CD4-positive, CD25-positive, alpha-beta regulatory T cell (primary cell): ENCODE measurements around the gene DUSP22. TPM values are rescaled to one million over a fixed set of nuclear protein-coding genes. Genes with fewer than 3 reads are reported as not detected.

Source experiments
- ATAC-seq, 2 donors: fragments of 150-1000 bp; cut with Tn5 transposase; one replicate each; pipeline ENCODE4 v1.10.0; 2021; ENCODE audit warnings: low read depth in 2 of 2, moderate number of reproducible peaks in 2 of 2, moderate library complexity in 1 of 2
- DNase-seq, 3 donors: peaks; one replicate each; pipeline versions ENCODE4 v3.0.0 to v3.0.0-alpha.2; 2012 to 2022; ENCODE audit warnings: mixed read lengths in 1 of 3
- H3K27ac ChIP-seq: one replicate; pipeline ENCODE4 v1.7.0; 2013; ENCODE audit warnings: mild to moderate bottlenecking, low read length; ENCODE audit not compliant: insufficient read depth, poor library complexity, severe bottlenecking
- H3K27me3 ChIP-seq: one replicate; pipeline ENCODE4 v1.7.0; 2013; ENCODE audit warnings: low read length; ENCODE audit not compliant: control insufficient read depth, insufficient read depth
- H3K36me3 ChIP-seq: one replicate; pipeline ENCODE4 v1.7.0; 2013; ENCODE audit warnings: mild to moderate bottlenecking, low read length, moderate library complexity; ENCODE audit not compliant: control insufficient read depth, insufficient read depth
- H3K4me1 ChIP-seq: 2 replicates; pipeline ENCODE4 v1.7.0; 2013; ENCODE audit warnings: mild to moderate bottlenecking, low read length; ENCODE audit not compliant: insufficient read depth, control insufficient read depth, poor library complexity, severe bottlenecking
- H3K4me3 ChIP-seq: one replicate; pipeline ENCODE4 v1.7.0; 2013; ENCODE audit warnings: low read depth, mild to moderate bottlenecking, low read length, moderate library complexity
- H3K9me3 ChIP-seq, 2 experiments: 1 replicate in 1 of 2; 2 replicates in 1 of 2; pipeline ENCODE4 v1.7.0; 2013; ENCODE audit warnings: low read length in 2 of 2, mild to moderate bottlenecking in 1 of 2, moderate library complexity in 1 of 2; ENCODE audit not compliant: control insufficient read depth in 2 of 2
- H3K27ac Mint-ChIP-seq, 3 donors: one replicate each; pipeline ENCODE4 v1.8.0; 2020 to 2022; ENCODE audit warnings: mild to moderate bottlenecking in 3 of 3, mixed read lengths in 3 of 3, moderate library complexity in 2 of 3
- H3K27me3 Mint-ChIP-seq: one replicate; pipeline ENCODE4 v1.8.0; 2022; ENCODE audit warnings: mild to moderate bottlenecking, mixed read lengths
- H3K36me3 Mint-ChIP-seq: one replicate; pipeline ENCODE4 v1.8.0; 2020; ENCODE audit warnings: mixed read lengths
- H3K4me1 Mint-ChIP-seq, 4 donors: one replicate each; pipeline ENCODE4 v1.8.0; 2020 to 2022; ENCODE audit warnings: mixed read lengths in 4 of 4, mild to moderate bottlenecking in 1 of 4
- H3K4me3 Mint-ChIP-seq, 4 donors: one replicate each; pipeline ENCODE4 v1.8.0; 2020 to 2022; ENCODE audit warnings: mild to moderate bottlenecking in 4 of 4, mixed read lengths in 4 of 4, moderate library complexity in 3 of 4
- H3K9me3 Mint-ChIP-seq, 7 donors: one replicate each; pipeline ENCODE4 v1.8.0; 2020 to 2022; ENCODE audit warnings: mixed read lengths in 7 of 7, mild to moderate bottlenecking in 3 of 7, moderate library complexity in 2 of 7
- polyA plus RNA-seq, 4 donors: library from polyadenylated mRNA; unstranded; fragments of 300-500 nt; fragmentation: Illumina TruSeq; gene quantifications; one replicate each; pipeline ENCODE4 v1.2.3, GENCODE V29; 2021
- total RNA-seq: library from RNA; stranded (reverse); gene quantifications from one replicate; pipeline ENCODE4 v1.2.3, GENCODE V29; 2022

The DUSP22 gene
- total and polyA plus RNA-seq, 5 donors from 2014 or later: 45.5 to 48.5 (median 46.6) TPM

- DNase-seq (no peak), ATAC-seq (no peak)
- Mint-ChIP-seq H3K27ac (peak overlapping the region in 2 of 3 donors; percentile 44 to 71), H3K4me1 (peaks cover 31 to 72% (median 49%) of the 10 kb centered on the region in 4 donors), H3K9me3 (peaks cover 0 to 2% (median 0%) of the 10 kb centered on the region in 7 donors), H3K4me3 (peak overlapping the region in 2 of 4 donors; percentile 9 to 52), H3K36me3 (no peaks in the 10 kb centered on the region), H3K27me3 (no peaks in the 10 kb centered on the region)
- H3K4me3 ChIP-seq: no peak overlapping the region
- H3K36me3 ChIP-seq: no peaks in the 10 kb centered on the region
- H3K4me1 ChIP-seq: peaks cover 26% of the 10 kb centered on the region
- no peak overlapping the region for H3K27ac ChIP-seq
- H3K27me3 ChIP-seq: no peaks in the 10 kb centered on the region
- no peaks in the 10 kb centered on the region for H3K9me3 ChIP-seq
Observed at GRCh38 chr6:254016-254415, 38.3 kb upstream of the DUSP22 start.

GRCh38 chr6:255041-255750 lies 37.1 kb upstream of the DUSP22 start:
- Mint-ChIP-seq H3K4me1 (peaks cover 40 to 82% (median 58%) of the 10 kb centered on the region in 4 donors), H3K36me3 (no peaks in the 10 kb centered on the region), H3K27me3 (peaks cover 4% of the 10 kb centered on the region), H3K27ac (peak overlapping the region in 2 of 3 donors; percentile 53 to 84), H3K9me3 (peaks cover 0 to 3% (median 0%) of the 10 kb centered on the region in 7 donors), H3K4me3 (peak overlapping the region in 2 of 4 donors; percentile 40 to 72)
- ATAC-seq (no peak), DNase-seq (no peak)
- Histone ChIP-seq H3K27me3 (no peaks in the 10 kb centered on the region), H3K9me3 (no peaks in the 10 kb centered on the region), H3K36me3 (no peaks in the 10 kb centered on the region), H3K27ac (no peak overlapping the region), H3K4me3 (peak overlapping the region; percentile 34), H3K4me1 (peaks cover 28% of the 10 kb centered on the region)

- Histone ChIP-seq H3K27ac (peak overlapping the region; percentile 56), H3K4me3 (peak overlapping the region; percentile 34), H3K27me3 (no peaks in the 10 kb centered on the region), H3K4me1 (peaks cover 32% of the 10 kb centered on the region), H3K36me3 (no peaks in the 10 kb centered on the region), H3K9me3 (no peaks in the 10 kb centered on the region)
- peak overlapping the region in 2 of 4 donors; percentile 40 to 72 for H3K4me3 Mint-ChIP-seq
- peaks cover 0 to 3% (median 0%) of the 10 kb centered on the region in 7 donors for H3K9me3 Mint-ChIP-seq
- H3K36me3 Mint-ChIP-seq: no peaks in the 10 kb centered on the region
- peak overlapping the region in 2 of 3 donors; percentile 53 to 84 for H3K27ac Mint-ChIP-seq
- ATAC-seq: peak; percentile 91
- H3K27me3 Mint-ChIP-seq: peaks cover 4% of the 10 kb centered on the region
- peaks cover 42 to 84% (median 61%) of the 10 kb centered on the region in 4 donors for H3K4me1 Mint-ChIP-seq
- peak in 2 of 3 donors; percentile 47 to 81 for DNase-seq
Observed at GRCh38 chr6:255751-256083, 36.6 kb upstream of the DUSP22 start.

DNA sequence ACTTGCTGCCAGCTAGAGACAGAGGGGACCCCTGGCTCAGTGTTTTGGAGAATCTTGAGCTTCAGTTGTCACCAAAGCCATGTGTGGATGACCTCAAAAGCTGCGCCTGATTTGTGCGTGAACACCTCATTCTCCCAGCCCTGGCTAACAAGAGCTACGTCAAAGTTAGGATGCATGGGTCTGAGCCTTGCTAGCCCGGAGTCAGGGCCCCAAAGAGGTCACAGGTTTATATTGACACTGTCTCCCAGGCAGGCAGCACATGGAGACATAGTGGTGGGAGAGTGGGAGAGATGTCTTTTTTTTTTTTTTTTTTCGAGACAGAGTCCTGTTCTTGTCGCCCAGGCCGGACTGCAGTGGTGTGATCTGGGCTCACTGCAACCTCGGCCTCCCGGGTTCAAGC lies 36.1 kb upstream of the DUSP22 start:
- peaks cover 0 to 3% (median 0%) of the 10 kb centered on the region in 7 donors for H3K9me3 Mint-ChIP-seq
- H3K4me3 ChIP-seq: peak overlapping the region; percentile 34
- H3K4me1 ChIP-seq: peaks cover 30% of the 10 kb centered on the region
- H3K27ac ChIP-seq: peak overlapping the region; percentile 56
- H3K4me1 Mint-ChIP-seq: peaks cover 42 to 84% (median 60%) of the 10 kb centered on the region in 4 donors
- H3K27me3 Mint-ChIP-seq: peaks cover 4% of the 10 kb centered on the region
- no peaks in the 10 kb centered on the region for H3K9me3 ChIP-seq
- H3K4me3 Mint-ChIP-seq: no peak overlapping the region
- H3K27ac Mint-ChIP-seq: peak overlapping the region in 2 of 3 donors; percentile 53 to 84
- no peak for ATAC-seq
- H3K27me3 ChIP-seq: no peaks in the 10 kb centered on the region
- no peaks in the 10 kb centered on the region for H3K36me3 ChIP-seq
- DNase-seq: no peak
- H3K36me3 Mint-ChIP-seq: no peaks in the 10 kb centered on the region

- H3K36me3 Mint-ChIP-seq: no peaks in the 10 kb centered on the region
Observed at GRCh38 chr6:257031-257725, 35.1 kb upstream of the DUSP22 start.

GRCh38 chr6:257774-258173 lies 34.5 kb upstream of the DUSP22 start:
- H3K27ac Mint-ChIP-seq: peak overlapping the region in 1 of 3 donors; percentile 1
- no peak overlapping the region for H3K4me3 ChIP-seq
- no peak overlapping the region for H3K27ac ChIP-seq

More at GRCh38 chr6:257031-257725, 35.1 kb upstream of the DUSP22 start:
- Mint-ChIP-seq H3K27ac (peak overlapping the region in 1 of 3 donors; percentile 1), H3K9me3 (peaks cover 0 to 3% (median 0%) of the 10 kb centered on the region in 7 donors), H3K27me3 (peaks cover 4% of the 10 kb centered on the region), H3K4me3 (no peak overlapping the region), H3K4me1 (peaks cover 35 to 83% (median 55%) of the 10 kb centered on the region in 4 donors)
- Histone ChIP-seq H3K9me3 (no peaks in the 10 kb centered on the region), H3K27ac (no peak overlapping the region), H3K36me3 (no peaks in the 10 kb centered on the region), H3K4me1 (peaks cover 25% of the 10 kb centered on the region), H3K27me3 (no peaks in the 10 kb centered on the region), H3K4me3 (no peak overlapping the region)
- ATAC-seq: no peak
- no peak for DNase-seq

DNA sequence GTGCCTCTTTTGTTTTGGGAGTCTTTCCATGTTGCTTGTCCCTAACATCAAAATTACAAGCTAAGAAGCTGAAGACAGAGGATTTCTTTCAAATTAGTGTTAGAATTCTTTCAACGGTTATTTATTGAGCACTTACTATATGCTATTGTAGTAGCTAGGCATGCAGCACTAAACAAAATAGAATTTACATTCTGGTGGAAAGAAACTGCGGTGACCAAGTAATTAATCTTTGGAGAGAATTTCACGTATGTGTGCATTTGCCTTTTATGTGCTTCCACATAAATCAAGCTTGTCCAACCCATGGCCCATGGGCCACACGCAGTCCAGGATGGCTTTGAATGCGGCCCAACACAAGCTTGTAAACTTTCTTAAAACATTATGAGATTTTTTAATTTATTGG lies 33.0 kb upstream of the DUSP22 start:
- Histone ChIP-seq H3K36me3 (no peaks in the 10 kb centered on the region), H3K4me3 (peak overlapping the region; percentile 83), H3K4me1 (peaks cover 12% of the 10 kb centered on the region), H3K27me3 (no peaks in the 10 kb centered on the region), H3K27ac (no peak overlapping the region), H3K9me3 (no peaks in the 10 kb centered on the region)
- peaks cover 20 to 67% (median 43%) of the 10 kb centered on the region in 4 donors for H3K4me1 Mint-ChIP-seq
- peaks cover 0 to 3% (median 0%) of the 10 kb centered on the region in 7 donors for H3K9me3 Mint-ChIP-seq
- no peak for DNase-seq
- H3K27ac Mint-ChIP-seq: peak overlapping the region in 2 of 3 donors; percentile 41 to 52
- no peak for ATAC-seq
- peaks cover 4% of the 10 kb centered on the region for H3K27me3 Mint-ChIP-seq
- peak overlapping the region in 2 of 4 donors; percentile 40 to 64 for H3K4me3 Mint-ChIP-seq
- no peaks in the 10 kb centered on the region for H3K36me3 Mint-ChIP-seq

More at GRCh38 chr6:257774-258173, 34.5 kb upstream of the DUSP22 start:
- no peaks in the 10 kb centered on the region for H3K36me3 ChIP-seq
- no peaks in the 10 kb centered on the region for H3K27me3 ChIP-seq
- H3K4me1 ChIP-seq: peaks cover 19% of the 10 kb centered on the region
- ATAC-seq (no peak), DNase-seq (no peak)
- no peaks in the 10 kb centered on the region for H3K9me3 ChIP-seq
- Mint-ChIP-seq H3K36me3 (no peaks in the 10 kb centered on the region), H3K4me1 (peaks cover 29 to 77% (median 52%) of the 10 kb centered on the region in 4 donors), H3K9me3 (peaks cover 0 to 3% (median 0%) of the 10 kb centered on the region in 7 donors), H3K27me3 (peaks cover 4% of the 10 kb centered on the region), H3K4me3 (peak overlapping the region in 1 of 4 donors; percentile 21)
